Activated naive CD8-positive, alpha-beta T cell (primary cell): ENCODE results near the gene SERBP1.
"Not testable (repeated sequence)": the region's sequence is repeated elsewhere in the genome, so short reads cannot be mapped to it uniquely, and the experiment has no call there.

Experiments
- H3K27ac Mint-ChIP-seq: one replicate; pipeline ENCODE4 v1.8.0; 2021; ENCODE audit warnings: mixed read lengths
- H3K27me3 Mint-ChIP-seq: one replicate; pipeline ENCODE4 v1.8.0; 2021; ENCODE audit warnings: mixed read lengths
- H3K36me3 Mint-ChIP-seq: one replicate; pipeline ENCODE4 v1.8.0; 2021; ENCODE audit warnings: mixed read lengths
- H3K4me1 Mint-ChIP-seq: one replicate; pipeline ENCODE4 v1.8.0; 2021; ENCODE audit warnings: low read depth, mixed read lengths
- H3K4me3 Mint-ChIP-seq: one replicate; pipeline ENCODE4 v1.8.0; 2021; ENCODE audit warnings: mild to moderate bottlenecking, mixed read lengths
- H3K9me3 Mint-ChIP-seq: one replicate; pipeline ENCODE4 v1.8.0; 2021; ENCODE audit warnings: low read depth, mixed read lengths

Gene SERBP1

DNA sequence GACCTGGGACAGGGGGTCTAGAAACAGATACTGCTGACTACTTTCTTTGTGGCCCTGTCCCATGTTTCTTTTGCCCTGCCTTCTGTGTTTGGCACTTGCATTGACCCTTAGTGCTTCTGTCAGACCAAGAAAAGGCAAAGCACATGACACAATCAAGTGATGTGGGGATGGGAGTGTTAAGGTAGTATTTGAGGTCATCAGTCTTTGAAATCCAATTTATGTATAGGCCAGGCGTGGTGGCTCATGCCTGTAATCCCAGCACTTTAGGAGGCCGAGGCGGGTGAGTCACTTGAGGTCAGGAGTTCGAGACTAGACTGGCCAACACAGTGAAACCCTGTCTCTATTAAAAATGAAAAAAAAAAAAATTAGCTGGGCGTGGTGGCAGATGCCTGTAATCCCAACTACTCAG is 26.0 kb downstream of the SERBP1 start:
- peaks cover 4% of the 10 kb centered on the region for H3K4me1 Mint-ChIP-seq
- no peak overlapping the region for H3K4me3 Mint-ChIP-seq
- no peak overlapping the region for H3K27ac Mint-ChIP-seq
- H3K9me3 Mint-ChIP-seq: no peaks in the 10 kb centered on the region
- H3K36me3 Mint-ChIP-seq: no peaks in the 10 kb centered on the region
- H3K27me3 Mint-ChIP-seq: no peaks in the 10 kb centered on the region

DNA sequence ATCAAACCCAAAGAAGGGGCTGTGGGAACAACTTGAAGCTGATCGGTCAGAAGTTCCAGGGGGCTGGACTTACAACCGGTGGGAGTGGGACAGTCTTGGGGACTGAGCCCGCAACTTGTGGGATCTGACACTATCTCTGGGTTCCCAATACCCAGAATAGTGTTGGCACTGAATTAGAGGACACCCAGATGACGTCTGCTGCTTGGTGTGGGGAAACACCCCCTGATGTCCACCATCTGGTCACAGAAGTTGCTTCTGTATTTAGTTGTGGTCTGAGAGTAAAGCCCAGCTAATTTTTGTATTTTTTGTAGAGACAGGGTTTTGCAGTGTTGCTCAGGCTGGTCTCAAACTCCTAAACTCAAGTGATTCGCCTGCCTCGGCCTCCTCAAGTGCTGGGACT is 28.8 kb downstream of the SERBP1 start:
- peaks cover 6% of the 10 kb centered on the region for H3K36me3 Mint-ChIP-seq

DNA sequence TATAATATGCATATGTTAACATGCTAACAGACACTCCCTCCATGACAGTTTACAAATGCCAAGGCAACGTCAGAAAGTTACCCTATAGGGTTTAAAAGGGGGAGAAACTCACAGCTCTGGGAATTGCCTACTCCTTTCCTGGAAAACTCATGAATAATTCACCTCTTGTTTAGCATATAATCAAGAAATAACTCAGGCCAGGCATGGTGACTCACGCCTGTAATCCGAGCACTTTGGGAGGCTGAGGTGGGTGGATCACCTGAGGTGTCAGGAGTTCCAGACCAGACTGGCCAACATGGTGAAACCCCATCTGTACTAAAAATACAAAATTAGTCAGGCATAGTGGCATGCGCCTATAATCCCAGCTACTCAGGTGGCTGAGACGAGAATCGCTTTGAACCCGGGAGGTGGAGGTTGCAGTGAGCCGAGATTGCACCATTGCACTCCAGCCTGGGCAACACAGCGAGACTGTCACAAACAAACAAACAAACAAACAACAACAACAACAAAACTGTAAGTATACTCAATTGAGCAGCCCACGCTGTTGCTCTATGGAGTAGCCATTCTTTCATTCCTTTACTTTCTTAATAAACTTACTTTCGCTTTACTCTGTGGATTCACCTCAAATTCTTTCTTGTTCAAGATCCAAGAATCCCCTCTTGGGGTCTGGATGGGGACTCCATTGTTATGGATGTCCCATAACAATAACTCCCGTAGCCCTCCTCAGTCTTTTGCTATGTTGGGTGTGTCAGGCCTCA is 30.0 kb downstream of the SERBP1 start:
- H3K36me3 Mint-ChIP-seq, H3K4me3 Mint-ChIP-seq, H3K27me3 Mint-ChIP-seq, H3K4me1 Mint-ChIP-seq, H3K9me3 Mint-ChIP-seq: not testable (repeated sequence)
- peak overlapping the region; percentile 68 for H3K27ac Mint-ChIP-seq

More for the DNA sequence above, 28.8 kb downstream of the SERBP1 start:
- Mint-ChIP-seq H3K4me1 (peaks cover 4% of the 10 kb centered on the region), H3K27me3 (no peaks in the 10 kb centered on the region), H3K9me3 (no peaks in the 10 kb centered on the region), H3K27ac (no peak overlapping the region), H3K4me3 (no peak overlapping the region)

DNA sequence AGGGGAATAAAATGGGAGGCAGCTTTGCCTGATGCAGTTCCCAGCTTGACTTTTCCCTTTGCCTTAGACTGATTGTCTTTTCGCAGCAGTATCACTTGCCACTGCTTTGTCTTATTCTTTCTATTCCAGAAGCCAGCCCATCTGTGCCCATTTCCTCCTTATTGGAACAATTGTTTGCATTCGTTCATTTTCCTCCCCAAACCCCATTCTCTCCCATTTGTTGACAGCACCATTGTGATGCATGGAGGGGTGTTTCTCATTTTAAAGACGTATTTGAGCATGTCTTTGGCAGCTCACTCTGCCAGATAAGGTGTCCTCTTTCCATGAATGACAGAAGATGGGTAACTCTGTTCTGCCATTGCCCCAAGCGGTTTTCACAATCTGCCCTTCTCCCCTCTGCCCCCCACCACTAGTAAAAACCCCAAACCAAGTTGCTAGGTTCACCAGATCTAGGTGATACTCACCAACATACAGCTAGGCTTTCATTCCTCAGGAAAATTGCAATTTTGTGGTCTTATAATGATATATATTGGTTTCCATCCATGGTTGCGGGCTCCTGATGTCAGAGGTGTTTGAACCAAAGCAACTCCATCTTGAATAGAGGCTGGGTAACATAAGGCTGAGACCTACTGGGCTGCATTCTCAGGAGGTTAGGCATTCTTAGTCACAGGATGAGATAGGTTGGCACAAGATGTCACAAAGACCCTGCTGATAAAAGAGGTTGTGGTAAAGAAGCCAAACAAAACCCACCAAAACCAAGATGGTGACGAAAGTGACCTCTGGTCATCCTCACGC is 30.8 kb downstream of the SERBP1 start:
- no peaks in the 10 kb centered on the region for H3K27me3 Mint-ChIP-seq
- peaks cover 2% of the 10 kb centered on the region for H3K4me1 Mint-ChIP-seq
- peaks cover 9% of the 10 kb centered on the region for H3K36me3 Mint-ChIP-seq
- no peaks in the 10 kb centered on the region for H3K9me3 Mint-ChIP-seq
- peak overlapping the region; percentile 34 for H3K27ac Mint-ChIP-seq
- no peak overlapping the region for H3K4me3 Mint-ChIP-seq

DNA sequence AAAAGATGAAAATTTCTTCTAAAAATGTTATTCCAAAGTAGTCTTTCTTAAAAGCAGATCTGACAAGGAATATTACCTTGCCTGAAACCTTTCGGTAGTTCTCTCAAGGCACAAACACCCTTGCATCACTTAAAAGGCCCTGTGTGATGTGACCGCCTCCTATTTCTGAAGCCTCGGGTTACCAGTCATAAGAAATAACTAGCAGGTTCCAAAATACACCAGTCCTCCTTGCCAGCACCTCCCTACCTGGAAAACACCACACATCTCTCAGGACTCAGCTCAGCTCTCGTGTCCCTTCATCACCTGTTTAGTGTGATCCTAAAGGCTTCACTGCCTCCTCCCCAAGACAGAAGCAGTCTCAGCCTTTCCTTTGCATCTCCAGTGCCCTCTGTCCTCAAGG is 35.7 kb downstream of the SERBP1 start:
- Mint-ChIP-seq H3K27ac (no peak overlapping the region), H3K9me3 (no peaks in the 10 kb centered on the region), H3K4me3 (no peak overlapping the region), H3K4me1 (no peaks in the 10 kb centered on the region), H3K36me3 (peaks cover 28% of the 10 kb centered on the region), H3K27me3 (no peaks in the 10 kb centered on the region)

DNA sequence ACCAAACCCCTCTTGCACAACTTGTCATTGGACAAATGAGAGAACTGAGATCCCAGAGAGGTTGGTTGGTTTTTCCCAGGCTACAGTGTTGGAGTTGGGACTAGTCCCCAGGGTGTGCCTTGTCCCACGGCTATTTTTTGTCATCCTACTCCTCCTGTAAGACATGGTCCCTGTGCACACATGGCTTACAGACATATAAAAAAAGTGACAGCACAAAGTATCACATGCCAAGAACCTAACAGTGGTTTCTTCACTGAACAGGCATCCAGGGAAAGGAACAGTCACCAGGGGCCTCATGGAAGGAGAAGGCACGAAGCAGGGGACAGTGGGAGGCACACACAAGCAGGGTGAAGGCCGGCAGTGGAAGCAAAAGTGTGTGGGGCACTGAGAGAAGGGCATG is 36.5 kb downstream of the SERBP1 start:
- no peak overlapping the region for H3K27ac Mint-ChIP-seq

DNA sequence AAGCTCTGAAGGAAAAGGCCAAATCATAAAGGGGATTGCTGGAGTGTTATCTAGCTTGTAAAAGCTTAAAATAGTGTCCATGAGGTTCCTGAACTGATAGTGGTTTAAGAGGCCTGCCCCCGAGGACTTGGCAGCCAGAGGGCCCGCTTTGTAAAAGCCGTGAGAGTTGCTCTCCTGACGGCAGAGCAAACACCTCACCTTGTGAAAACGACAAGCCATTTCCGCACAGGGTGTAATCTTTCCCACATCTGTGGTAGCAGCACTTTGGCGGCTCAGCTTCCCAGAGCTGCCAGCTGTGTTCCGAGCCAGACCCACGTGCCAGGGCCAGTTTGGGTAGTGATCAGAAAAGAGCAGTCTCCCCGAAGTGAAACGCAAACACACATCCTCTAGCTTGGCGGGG is 37.0 kb downstream of the SERBP1 start:
- Mint-ChIP-seq H3K4me3 (no peak overlapping the region), H3K4me1 (no peaks in the 10 kb centered on the region), H3K27ac (no peak overlapping the region), H3K27me3 (no peaks in the 10 kb centered on the region), H3K36me3 (peaks cover 29% of the 10 kb centered on the region), H3K9me3 (no peaks in the 10 kb centered on the region)

More for the DNA sequence above, 36.5 kb downstream of the SERBP1 start:
- H3K4me3 Mint-ChIP-seq: no peak overlapping the region
- H3K9me3 Mint-ChIP-seq: no peaks in the 10 kb centered on the region
- peaks cover 30% of the 10 kb centered on the region for H3K36me3 Mint-ChIP-seq
- H3K4me1 Mint-ChIP-seq: no peaks in the 10 kb centered on the region
- H3K27me3 Mint-ChIP-seq: no peaks in the 10 kb centered on the region

DNA sequence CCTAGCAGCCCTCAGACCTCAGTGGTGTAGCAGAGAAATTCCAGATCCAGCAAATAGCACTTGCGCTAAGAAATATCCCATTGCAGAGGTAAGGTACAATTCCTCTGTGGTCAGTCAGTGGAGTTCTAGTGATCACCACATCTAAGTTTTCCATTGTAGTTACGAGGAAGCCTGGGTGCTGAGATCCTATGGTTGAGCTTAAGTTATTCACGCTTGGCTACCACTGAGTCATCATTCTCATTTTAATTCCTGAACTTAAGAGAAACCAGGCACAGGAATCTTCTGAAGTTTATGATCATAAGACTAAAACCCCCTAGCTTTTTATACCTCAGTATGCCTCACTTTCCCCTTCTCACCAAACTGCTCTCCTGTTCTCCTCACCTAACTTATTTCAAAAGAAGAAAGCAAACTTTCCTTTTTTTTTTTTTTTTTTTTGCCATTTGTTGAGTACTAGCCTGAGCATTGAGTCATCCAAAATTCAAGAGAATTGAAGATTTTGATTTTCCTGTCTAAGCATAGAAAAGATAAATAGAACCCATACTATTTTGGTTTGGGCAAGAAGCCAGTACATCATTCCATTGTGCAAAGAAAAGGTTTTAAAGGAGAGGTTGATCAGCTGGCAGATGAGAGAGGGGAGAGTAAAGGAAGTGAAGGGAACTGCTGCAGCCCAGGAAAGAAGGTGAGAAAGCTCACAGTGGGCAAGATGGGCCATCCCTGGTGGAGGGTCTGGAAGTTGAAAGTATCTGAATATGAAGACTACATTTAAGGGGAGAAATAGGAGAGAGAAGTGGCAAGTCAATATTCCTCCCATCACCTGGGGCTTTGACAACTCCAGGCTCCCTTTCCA is 39.9 kb downstream of the SERBP1 start:
- Mint-ChIP-seq H3K27me3 (no peaks in the 10 kb centered on the region), H3K4me1 (no peaks in the 10 kb centered on the region), H3K36me3 (peaks cover 24% of the 10 kb centered on the region), H3K9me3 (no peaks in the 10 kb centered on the region), H3K4me3 (no peak overlapping the region), H3K27ac (no peak overlapping the region)

DNA sequence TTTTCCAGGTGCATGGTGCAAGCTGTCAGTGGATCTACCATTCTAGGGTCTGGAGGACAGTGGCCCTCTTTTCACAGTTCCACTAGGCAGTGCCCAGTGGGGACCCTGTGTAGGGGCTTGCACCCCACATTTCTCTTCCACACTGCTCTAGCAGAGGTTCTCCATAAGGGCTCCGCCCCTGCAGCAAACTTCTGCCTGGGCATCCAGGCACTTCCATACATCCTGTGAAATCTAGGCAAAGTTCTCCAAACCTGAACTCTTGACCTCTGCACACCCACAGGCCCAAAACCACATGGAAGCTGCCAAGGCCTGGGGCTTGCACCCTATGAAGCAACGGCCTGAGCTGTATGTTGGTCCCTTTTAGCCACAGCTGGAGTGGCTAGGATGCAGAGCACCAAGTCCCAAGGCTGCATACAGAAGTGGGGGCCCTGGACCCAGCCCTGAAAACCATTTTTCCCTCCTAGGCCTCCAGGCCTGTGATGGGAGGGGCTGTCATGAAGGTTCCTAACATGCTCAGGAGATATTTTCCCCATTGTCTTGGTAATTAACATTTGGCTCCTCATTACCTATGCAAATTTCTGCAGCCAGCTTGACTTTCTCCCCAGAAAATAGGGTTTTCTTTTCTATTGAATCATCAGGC is 46.1 kb downstream of the SERBP1 start:
- Mint-ChIP-seq H3K4me1 (no peaks in the 10 kb centered on the region), H3K27me3 (no peaks in the 10 kb centered on the region), H3K27ac (no peak overlapping the region), H3K4me3 (no peak overlapping the region), H3K36me3 (peaks cover 46% of the 10 kb centered on the region), H3K9me3 (peaks cover 7% of the 10 kb centered on the region)

DNA sequence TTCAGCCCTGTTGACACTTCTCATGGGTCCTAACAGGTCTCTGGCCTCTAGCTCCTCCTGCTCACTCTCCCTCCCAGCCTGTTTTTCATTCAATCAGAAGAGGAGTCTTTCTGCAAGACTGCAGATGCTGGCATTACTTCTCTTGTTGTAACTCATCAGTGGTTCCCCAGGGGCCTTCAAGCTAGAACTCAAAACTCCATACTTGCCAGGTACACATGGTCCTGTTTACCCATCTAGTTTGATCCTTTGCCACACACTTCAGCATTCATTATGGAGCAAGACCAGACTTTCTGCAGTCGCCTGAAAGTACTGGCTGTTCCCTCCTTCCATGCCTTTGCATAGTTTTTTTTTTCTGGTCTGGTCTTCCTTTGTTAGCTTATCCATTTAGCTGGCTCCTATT is 47.9 kb downstream of the SERBP1 start:
- H3K9me3 Mint-ChIP-seq: peaks cover 7% of the 10 kb centered on the region
- H3K27me3 Mint-ChIP-seq: no peaks in the 10 kb centered on the region
- H3K36me3 Mint-ChIP-seq: peaks cover 46% of the 10 kb centered on the region
- H3K27ac Mint-ChIP-seq: no peak overlapping the region
- H3K4me3 Mint-ChIP-seq: no peak overlapping the region
- H3K4me1 Mint-ChIP-seq: no peaks in the 10 kb centered on the region

DNA sequence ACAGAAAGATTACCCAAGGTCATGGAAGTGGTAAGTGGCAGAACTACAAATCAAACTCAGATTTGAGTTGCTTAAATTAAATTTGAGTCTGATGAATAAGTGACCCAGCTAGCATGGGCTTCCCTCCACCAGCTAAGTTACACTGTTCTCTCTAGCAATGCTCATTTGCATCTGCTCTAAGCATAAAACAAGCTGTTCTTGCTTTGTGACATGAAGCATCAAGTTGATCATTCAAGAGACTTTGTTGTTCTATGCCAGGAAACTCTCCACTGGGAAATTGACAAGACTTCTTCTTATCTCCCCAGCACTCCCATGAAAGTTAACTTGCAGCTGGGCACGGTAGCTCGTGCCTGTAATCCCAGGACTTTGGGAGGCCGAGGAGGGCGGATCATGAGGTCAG is 49.0 kb downstream of the SERBP1 start:
- Mint-ChIP-seq H3K27me3 (no peaks in the 10 kb centered on the region), H3K36me3 (peaks cover 49% of the 10 kb centered on the region), H3K4me1 (no peaks in the 10 kb centered on the region), H3K9me3 (peaks cover 7% of the 10 kb centered on the region), H3K4me3 (no peak overlapping the region), H3K27ac (no peak overlapping the region)

DNA sequence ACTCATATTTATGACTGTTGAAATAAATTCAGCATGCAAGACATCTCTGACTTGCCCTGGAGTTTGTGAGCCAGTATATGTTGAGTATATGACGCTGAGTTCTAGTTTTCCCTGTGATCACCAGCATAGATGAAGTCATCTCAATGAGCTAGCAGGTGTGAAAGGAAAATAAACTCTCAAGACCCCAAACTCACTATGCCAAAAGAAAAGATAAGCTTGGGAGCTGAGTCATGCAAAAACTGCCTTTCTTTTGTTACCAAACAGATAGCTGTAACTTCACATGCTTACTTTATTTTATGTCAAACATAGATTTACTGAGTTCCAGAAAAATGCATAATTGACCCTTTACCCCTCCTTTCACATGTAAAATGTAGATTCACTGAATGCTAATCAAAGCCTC is 52.9 kb downstream of the SERBP1 start:
- H3K4me3 Mint-ChIP-seq: no peak overlapping the region
- H3K4me1 Mint-ChIP-seq: no peaks in the 10 kb centered on the region
- H3K27me3 Mint-ChIP-seq: no peaks in the 10 kb centered on the region
- H3K9me3 Mint-ChIP-seq: no peaks in the 10 kb centered on the region
- H3K36me3 Mint-ChIP-seq: peaks cover 32% of the 10 kb centered on the region
- no peak overlapping the region for H3K27ac Mint-ChIP-seq

DNA sequence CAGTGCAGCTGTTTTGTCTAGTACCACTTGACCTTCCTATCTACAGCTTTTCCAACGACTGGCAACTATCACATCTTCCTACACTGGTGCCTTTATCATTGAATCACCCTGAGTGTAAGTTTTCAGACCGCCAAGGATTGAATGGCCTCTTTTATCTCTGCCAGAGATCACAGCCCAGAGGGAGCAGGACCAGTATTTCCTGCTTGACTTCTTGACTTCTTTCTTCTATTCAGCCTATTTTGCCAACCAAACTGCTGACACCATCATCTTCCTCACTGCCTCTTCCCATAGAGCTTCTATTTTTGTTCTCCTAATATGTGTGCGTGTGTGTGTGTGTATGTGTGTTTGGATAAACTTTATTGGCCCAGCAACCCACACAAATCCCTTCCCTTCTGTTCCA is 53.8 kb downstream of the SERBP1 start:
- peaks cover 31% of the 10 kb centered on the region for H3K36me3 Mint-ChIP-seq
- H3K27me3 Mint-ChIP-seq: no peaks in the 10 kb centered on the region
- H3K4me3 Mint-ChIP-seq: no peak overlapping the region
- H3K4me1 Mint-ChIP-seq: no peaks in the 10 kb centered on the region
- H3K9me3 Mint-ChIP-seq: no peaks in the 10 kb centered on the region
- no peak overlapping the region for H3K27ac Mint-ChIP-seq

DNA sequence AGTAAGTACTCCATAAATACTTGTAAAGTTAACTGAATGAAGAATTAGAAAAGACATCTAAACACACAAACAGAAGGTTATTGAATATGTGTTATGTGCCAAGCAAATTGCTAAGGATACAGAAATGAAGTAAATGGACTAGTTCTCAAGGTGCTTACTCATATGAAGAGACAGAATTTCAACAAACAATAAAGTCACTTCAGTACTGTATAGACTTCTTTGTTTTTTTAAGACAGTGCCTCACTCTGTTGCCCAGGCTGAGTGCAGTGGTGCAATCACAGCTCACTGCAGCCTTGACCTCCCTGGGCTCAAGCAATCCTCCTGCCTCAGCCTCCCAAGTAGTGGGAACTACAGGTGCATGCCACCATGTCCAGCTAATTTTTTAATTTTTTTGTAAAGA is 57.3 kb downstream of the SERBP1 start:
- no peak overlapping the region for H3K4me3 Mint-ChIP-seq
- no peak overlapping the region for H3K27ac Mint-ChIP-seq
- H3K36me3 Mint-ChIP-seq: peaks cover 20% of the 10 kb centered on the region
- no peaks in the 10 kb centered on the region for H3K27me3 Mint-ChIP-seq
- H3K4me1 Mint-ChIP-seq: no peaks in the 10 kb centered on the region
- no peaks in the 10 kb centered on the region for H3K9me3 Mint-ChIP-seq
